GM13976 (cell line): ENCODE measurements around the gene HAGH.
A peak's percentile ranks its signal among the peaks of the same experiment; 100 is the strongest.

ENCODE experiments used
- DNase-seq: peaks from one replicate; pipeline ENCODE4 v3.0.0; 2012; ENCODE audit warnings: low spot score
- in situ Hi-C: fragments of 300-500 bp; cut with MboI; formaldehyde crosslinking; loops from one replicate; pipeline ENCODE4 v1.12.0; 2022; ENCODE audit warnings: low sequenced_read_pairs, mixed read lengths, inconsistent platforms; ENCODE audit not compliant: unreplicated experiment
- TF ChIP-seq, protein P1 (sequence below): IDR thresholded peaks from 2 replicates; pipeline ENCODE4 v1.5.1; 2012; ENCODE audit warnings: borderline replicate concordance, mild to moderate bottlenecking; ENCODE audit not compliant: insufficient read depth; ENCODE audit errors: extremely low read depth, missing control alignments, control extremely low read depth

Gene HAGH

DNA sequence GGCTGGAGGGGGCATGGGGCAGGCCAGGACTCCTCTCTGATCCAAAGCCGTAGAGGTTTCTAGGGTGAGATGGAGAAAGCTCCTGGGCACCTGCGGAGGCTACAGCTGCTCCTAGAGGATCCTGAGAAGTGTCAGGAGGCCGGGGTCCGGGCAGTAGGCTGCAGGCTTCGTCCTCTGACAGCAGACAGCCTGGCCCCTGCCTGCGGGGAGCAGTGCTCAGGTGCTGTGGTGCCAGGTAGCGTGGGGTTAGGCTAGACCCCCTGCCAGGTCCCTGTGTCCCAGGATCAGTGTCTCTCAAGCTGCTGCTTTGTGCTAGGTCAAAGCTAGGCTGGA is 52.2 kb downstream of the HAGH start:
- TF ChIP-seq, protein P1, sequence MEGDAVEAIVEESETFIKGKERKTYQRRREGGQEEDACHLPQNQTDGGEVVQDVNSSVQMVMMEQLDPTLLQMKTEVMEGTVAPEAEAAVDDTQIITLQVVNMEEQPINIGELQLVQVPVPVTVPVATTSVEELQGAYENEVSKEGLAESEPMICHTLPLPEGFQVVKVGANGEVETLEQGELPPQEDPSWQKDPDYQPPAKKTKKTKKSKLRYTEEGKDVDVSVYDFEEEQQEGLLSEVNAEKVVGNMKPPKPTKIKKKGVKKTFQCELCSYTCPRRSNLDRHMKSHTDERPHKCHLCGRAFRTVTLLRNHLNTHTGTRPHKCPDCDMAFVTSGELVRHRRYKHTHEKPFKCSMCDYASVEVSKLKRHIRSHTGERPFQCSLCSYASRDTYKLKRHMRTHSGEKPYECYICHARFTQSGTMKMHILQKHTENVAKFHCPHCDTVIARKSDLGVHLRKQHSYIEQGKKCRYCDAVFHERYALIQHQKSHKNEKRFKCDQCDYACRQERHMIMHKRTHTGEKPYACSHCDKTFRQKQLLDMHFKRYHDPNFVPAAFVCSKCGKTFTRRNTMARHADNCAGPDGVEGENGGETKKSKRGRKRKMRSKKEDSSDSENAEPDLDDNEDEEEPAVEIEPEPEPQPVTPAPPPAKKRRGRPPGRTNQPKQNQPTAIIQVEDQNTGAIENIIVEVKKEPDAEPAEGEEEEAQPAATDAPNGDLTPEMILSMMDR = no peak
- no peak for DNase-seq
- in situ Hi-C loops = no loop called here

DNA sequence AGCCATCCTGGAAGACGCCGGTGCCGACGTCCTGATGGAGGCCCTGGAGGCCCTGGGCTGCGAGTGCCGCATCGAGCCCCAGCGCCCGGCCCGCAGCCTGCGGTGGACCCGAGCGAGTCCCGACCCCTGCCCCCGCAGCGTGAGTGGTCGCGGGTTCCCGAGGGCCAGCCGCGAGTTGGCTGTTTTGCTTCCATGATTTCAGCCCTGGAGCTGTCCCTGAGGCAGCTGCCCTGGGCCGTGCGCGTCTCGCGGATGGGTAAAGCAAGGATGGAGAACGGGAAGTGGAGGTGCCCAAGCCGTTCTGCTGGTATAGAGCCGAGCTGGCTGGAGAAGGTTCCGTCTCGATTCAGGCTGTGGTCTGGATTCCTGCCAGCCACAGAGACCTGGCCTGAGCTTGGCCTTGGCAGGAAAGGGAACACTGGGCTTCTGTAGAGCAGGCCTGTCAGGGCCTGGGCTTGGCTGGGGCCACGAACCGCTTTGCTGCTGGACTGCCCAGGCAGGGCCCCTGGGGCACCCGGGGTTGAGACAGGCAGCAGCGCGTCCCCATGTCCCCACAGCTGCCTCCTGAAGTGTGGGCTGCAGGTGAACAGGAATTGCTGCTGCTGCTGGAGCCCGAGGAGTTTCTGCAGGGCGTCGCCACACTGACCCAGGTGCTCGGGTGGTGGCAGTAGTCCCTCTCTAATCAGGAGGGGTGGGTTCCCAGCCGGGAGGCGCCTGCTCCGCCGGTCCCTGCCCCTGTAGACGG is 52.8 kb downstream of the HAGH start:
- no peak for DNase-seq
- in situ Hi-C loops = no loop called here
- TF ChIP-seq, protein P1 = no peak

DNA sequence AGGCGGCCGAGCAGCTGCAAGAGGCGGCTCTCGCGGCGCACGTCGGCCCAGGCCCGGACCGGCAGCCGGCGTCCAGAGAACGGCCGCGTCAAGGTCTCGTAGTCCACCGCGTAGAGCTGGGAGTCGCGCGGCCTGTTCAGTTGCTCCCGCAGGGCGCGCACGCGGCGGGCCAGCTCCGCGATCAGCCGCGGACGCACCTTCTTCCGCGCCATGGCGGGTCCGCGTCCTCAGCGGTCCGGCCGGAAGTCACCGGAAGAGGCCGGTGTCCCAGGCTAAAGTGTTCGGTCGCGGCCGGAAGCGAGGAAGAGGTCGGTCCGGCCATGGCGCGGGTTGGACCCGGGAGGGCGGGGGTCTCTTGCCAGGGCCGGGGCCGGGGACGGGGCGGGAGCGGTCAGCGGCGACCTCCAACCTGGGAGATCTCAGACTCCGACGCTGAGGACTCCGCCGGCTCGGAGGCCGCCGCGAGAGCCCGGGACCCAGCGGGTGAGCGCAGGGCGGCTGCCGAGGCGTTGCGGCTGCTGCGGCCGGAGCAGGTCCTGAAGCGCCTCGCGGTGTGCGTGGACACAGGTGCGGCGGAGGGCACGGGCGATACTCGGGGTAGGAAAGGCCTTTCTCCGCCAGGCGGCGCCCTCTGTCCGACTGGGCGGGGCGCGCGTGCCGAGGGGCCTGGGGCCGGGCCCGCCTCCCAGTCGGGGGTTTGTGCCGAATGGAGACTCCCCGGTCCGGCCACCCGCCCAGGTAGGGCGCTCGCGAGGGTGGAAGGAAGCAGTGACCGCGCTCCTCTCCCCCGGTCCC is 53.5 kb downstream of the HAGH start, which contains the start of gene MRPS34:
TSS of gene MRPS34 (minus strand) at position 227 of the 795 bp plus-strand sequence. CDS start at position 212, 15 bp downstream.
- peak; percentile 89 for DNase-seq
- TF ChIP-seq, protein P1 = peak; percentile 90
- in situ Hi-C loops = no loop called here

DNA sequence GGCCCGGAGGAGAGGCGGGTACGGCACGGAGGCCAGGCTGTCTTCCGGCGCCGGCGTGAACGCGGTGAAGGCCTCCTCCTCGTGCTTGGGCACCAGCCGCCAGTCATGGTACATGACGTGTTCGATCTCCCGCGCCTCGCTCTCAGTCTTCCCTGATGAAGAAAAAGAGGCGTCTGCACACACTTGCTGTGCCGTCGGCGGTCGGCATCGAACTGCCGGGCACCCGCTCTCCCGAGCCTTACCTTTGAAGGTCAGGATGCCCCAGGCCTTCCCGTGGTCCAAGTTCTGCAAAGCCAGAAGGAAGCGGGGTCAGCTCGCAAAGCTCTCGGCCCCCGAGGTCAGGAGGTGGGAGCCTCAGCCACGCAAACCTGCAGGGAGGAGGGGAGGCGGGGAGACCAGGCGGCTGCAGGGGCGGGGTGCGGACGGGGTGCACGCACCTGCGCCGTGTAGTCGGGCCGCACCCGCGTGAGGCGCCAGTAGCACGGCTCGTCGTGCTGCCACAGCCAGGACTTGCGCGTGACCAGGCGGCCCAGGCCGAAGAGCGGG is 54.2 kb downstream of the HAGH start, which contains the start of gene EME2:
TSS of gene EME2 (plus strand) at position 449 of the 546 bp plus-strand sequence. CDS start 418 bp downstream, outside the sequence.
- DNase-seq = no peak
- in situ Hi-C loops = no loop called here
- TF ChIP-seq, protein P1 = no peak

DNA sequence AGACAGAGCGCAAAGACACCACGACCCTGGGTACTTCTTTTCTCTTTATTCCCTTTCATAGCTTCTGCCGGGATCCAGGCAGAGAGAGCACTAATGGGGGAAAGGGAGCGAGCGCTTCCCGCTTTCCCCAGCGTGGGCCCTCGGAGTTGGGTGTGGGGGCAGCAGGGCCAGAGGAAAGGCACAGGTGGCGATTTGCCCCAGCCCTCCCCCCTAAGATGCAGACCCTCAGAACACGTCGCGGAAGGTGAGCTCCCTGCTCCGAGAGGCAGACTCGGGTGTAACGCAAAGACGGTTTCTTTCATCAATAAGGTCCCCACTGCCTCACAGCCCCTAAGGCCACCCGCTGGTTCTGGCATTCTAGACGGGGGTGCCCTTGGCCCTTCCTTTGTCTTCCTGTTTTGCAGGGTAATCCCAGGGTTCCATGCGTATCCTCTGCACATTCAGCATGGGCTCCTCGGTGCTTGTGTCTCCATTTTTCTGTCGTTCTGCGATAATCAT is 54.7 kb downstream of the HAGH start:
- DNase-seq = no peak
- in situ Hi-C loops = no loop called here
- TF ChIP-seq, protein P1 = no peak

DNA sequence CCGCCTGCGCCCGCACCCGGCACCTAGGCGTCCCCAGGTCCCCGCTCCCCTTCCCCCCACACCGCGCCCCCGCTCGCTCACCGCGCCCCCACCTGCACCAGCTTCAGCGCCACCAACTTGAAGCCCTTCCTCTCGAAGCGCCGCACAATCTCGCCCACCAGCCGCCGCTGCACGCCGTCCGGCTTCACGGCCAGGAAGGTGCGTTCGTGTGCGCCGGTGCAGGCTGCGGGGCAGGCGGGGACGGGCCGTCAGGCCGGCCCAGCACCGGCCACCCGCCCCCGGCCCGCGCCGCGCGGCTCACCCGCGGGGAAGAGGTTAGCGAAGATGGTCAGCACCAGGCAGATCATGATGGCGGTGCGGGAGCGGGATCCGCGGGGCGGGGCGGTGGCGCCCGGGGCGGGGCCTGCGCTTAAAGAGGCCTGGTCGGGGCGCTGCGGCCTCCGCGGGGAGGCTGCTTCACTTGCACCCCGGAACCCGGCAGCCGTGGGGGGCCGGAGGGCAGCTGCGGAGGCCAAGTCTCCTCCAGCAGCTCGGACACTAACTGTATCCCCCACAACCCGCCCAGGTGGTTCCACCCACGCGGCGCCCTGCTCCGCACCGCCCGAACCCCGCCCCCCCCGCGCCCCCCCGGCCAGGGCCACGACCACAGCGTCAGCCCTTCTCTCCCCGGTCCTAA is 55.3 kb downstream of the HAGH start, which contains the start of gene NME3:
TSS of gene NME3 (minus strand) at position 356 of the 676 bp plus-strand sequence. CDS start at position 347, 9 bp downstream.
- in situ Hi-C loops = no loop called here
- TF ChIP-seq, protein P1 = no peak
- peak; percentile 91 for DNase-seq
